RWPE2 (cell line): ENCODE results near the gene DUSP22.

Experiments
- ATAC-seq: fragments of 200-7000 bp; cut with Tn5 transposase; 3 replicates; pipeline ENCODE4 v1.9.1; 2021; ENCODE audit warnings: low read depth
- DNase-seq: peaks from one replicate; pipeline ENCODE4 v3.0.0-alpha.2; 2020; ENCODE audit warnings: low spot score
- H3K27ac ChIP-seq: fragments of 450-650 bp; 2 replicates; pipeline ENCODE4 v1.5.1; 2017; ENCODE audit warnings: mild to moderate bottlenecking; ENCODE audit not compliant: poor library complexity, severe bottlenecking
- H3K27me3 ChIP-seq: fragments of 250-450 bp; sonication (Bioruptor Pico); 2 replicates; pipeline ENCODE4 v1.5.1; 2021; ENCODE audit warnings: mild to moderate bottlenecking, moderate library complexity; ENCODE audit not compliant: insufficient read depth, poor library complexity, severe bottlenecking
- H3K36me3 ChIP-seq: fragments of 250-450 bp; sonication (Bioruptor Pico); 2 replicates; pipeline ENCODE4 v1.5.1; 2020; ENCODE audit warnings: low read depth, mild to moderate bottlenecking, moderate library complexity
- H3K4me1 ChIP-seq: fragments of 250-450 bp; sonication (Bioruptor Pico); 2 replicates; pipeline ENCODE4 v1.5.1; 2021; ENCODE audit warnings: mild to moderate bottlenecking, moderate library complexity; ENCODE audit not compliant: insufficient read depth, poor library complexity, severe bottlenecking
- H3K4me3 ChIP-seq: fragments of 250-450 bp; sonication (Bioruptor Pico); 2 replicates; pipeline ENCODE4 v1.5.1; 2021; ENCODE audit warnings: mild to moderate bottlenecking, moderate library complexity; ENCODE audit not compliant: severe bottlenecking
- H3K9me3 ChIP-seq: fragments of 250-450 bp; sonication (Bioruptor Pico); 2 replicates; pipeline ENCODE4 v1.5.1; 2021; ENCODE audit warnings: mild to moderate bottlenecking, moderate library complexity; ENCODE audit not compliant: severe bottlenecking
- TF ChIP-seq, protein P1 (sequence below): fragments of 450-650 bp; IDR thresholded peaks from one replicate; pipeline ENCODE4 v1.5.1; 2017; ENCODE audit warnings: mild to moderate bottlenecking, moderate library complexity; ENCODE audit not compliant: poor library complexity, severe bottlenecking

The DUSP22 gene

DNA sequence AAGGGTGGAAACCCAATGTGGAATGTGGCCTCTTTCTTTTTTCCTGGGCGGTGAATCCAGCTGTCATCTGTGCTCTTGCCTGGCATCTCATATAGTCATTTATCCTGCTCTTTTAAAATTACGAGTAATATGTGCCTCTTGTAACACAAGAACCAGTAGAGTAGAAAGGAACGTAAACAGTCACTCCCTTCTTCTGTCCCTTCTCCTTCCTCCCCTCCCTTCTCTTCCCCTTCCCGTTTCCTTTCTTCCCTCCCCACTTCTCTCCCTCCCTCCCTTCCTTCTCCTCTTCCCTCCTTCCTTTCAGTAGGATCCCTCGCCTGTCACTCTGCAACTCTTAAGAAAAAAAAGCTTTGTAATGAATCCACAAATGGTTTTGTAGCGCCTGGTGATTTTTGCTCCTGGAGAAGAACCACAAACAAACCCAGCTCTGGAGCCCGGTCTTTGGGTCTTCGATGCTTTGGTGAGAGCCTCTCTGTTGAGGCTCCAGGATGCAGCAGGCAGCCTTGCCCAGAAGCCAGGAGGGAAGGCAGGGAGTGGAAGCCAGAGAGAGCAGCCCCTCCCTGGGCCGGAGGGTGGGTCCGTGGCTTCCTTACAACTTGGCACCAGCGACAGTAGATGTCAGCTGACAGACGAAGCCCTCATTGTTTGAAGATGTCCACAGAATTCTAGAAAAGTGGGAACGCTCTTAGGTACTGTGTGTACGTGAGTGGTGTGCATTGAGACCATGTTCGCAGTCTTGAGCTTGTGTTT is 15.0 kb downstream of the DUSP22 start:
- H3K4me1 ChIP-seq: no peaks in the 10 kb centered on the region
- H3K36me3 ChIP-seq: no peaks in the 10 kb centered on the region
- H3K9me3 ChIP-seq: peaks cover 2% of the 10 kb centered on the region
- TF ChIP-seq, protein P1, sequence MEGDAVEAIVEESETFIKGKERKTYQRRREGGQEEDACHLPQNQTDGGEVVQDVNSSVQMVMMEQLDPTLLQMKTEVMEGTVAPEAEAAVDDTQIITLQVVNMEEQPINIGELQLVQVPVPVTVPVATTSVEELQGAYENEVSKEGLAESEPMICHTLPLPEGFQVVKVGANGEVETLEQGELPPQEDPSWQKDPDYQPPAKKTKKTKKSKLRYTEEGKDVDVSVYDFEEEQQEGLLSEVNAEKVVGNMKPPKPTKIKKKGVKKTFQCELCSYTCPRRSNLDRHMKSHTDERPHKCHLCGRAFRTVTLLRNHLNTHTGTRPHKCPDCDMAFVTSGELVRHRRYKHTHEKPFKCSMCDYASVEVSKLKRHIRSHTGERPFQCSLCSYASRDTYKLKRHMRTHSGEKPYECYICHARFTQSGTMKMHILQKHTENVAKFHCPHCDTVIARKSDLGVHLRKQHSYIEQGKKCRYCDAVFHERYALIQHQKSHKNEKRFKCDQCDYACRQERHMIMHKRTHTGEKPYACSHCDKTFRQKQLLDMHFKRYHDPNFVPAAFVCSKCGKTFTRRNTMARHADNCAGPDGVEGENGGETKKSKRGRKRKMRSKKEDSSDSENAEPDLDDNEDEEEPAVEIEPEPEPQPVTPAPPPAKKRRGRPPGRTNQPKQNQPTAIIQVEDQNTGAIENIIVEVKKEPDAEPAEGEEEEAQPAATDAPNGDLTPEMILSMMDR: no peak
- no peak overlapping the region for H3K27ac ChIP-seq
- DNase-seq (no peak), ATAC-seq (no peak)
- H3K27me3 ChIP-seq: no peaks in the 10 kb centered on the region
- no peak overlapping the region for H3K4me3 ChIP-seq

DNA sequence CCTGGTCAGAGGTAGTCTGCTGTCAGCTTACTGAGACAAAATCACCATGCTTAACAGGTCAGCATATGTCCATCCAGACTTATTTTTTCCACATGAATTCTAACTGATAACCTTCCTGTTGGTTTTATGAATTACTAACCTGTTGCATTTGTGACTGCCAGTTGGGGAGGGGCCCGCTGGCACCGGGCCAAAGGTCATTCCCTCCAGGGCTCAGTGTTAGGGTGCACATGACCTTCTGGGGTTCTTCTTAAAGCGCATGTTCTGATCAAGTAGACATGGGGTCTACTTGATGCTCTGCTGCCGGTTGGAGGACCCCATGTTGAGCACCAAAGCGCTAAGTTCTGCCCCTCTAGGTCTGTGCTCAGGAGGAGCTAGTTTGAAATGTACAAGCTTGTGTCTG is 15.6 kb downstream of the DUSP22 start:
- no peak for ATAC-seq
- no peak for DNase-seq
- H3K4me1 ChIP-seq: no peaks in the 10 kb centered on the region
- no peaks in the 10 kb centered on the region for H3K36me3 ChIP-seq
- H3K9me3 ChIP-seq: no peaks in the 10 kb centered on the region
- no peaks in the 10 kb centered on the region for H3K27me3 ChIP-seq
- no peak overlapping the region for H3K4me3 ChIP-seq
- no peak overlapping the region for H3K27ac ChIP-seq
- TF ChIP-seq, protein P1: no peak

- H3K27me3 ChIP-seq: no peaks in the 10 kb centered on the region
- H3K4me3 ChIP-seq: no peak overlapping the region
- H3K27ac ChIP-seq: no peak overlapping the region
- no peaks in the 10 kb centered on the region for H3K9me3 ChIP-seq
- TF ChIP-seq, protein P1: no peak
- H3K36me3 ChIP-seq: no peaks in the 10 kb centered on the region
- no peak for DNase-seq
- H3K4me1 ChIP-seq: no peaks in the 10 kb centered on the region
- no peak for ATAC-seq
Measured at GRCh38 chr6:308307-308706, 16.0 kb downstream of the DUSP22 start.

GRCh38 chr6:308768-309167 is 16.5 kb downstream of the DUSP22 start:
- H3K27ac ChIP-seq: no peak overlapping the region
- no peaks in the 10 kb centered on the region for H3K4me1 ChIP-seq
- H3K36me3 ChIP-seq: no peaks in the 10 kb centered on the region
- no peaks in the 10 kb centered on the region for H3K9me3 ChIP-seq
- H3K4me3 ChIP-seq: no peak overlapping the region
- TF ChIP-seq, protein P1: no peak
- no peak for ATAC-seq
- DNase-seq: no peak
- H3K27me3 ChIP-seq: no peaks in the 10 kb centered on the region

GRCh38 chr6:309947-310346 is 17.7 kb downstream of the DUSP22 start:
- H3K36me3 ChIP-seq: no peaks in the 10 kb centered on the region
- ATAC-seq: no peak
- H3K27ac ChIP-seq: no peak overlapping the region
- TF ChIP-seq, protein P1: no peak
- H3K27me3 ChIP-seq: no peaks in the 10 kb centered on the region
- no peak for DNase-seq
- H3K4me1 ChIP-seq: no peaks in the 10 kb centered on the region
- no peaks in the 10 kb centered on the region for H3K9me3 ChIP-seq
- H3K4me3 ChIP-seq: no peak overlapping the region
